DND-41 (cell line): ENCODE results near the gene RNF227.

Experiments used
- ATAC-seq: fragments of 200-7000 bp; cut with Tn5 transposase; 3 replicates; pipeline ENCODE4 v1.9.1; 2021; ENCODE audit warnings: low read depth; ENCODE audit not compliant: insufficient read depth
- DNase-seq: peaks from one replicate; pipeline ENCODE4 v3.0.0-alpha.2; 2020
- H2AFZ ChIP-seq: 2 replicates; pipeline ENCODE4 v1.6.0; 2012; ENCODE audit warnings: low read depth, low read length
- H3K27ac ChIP-seq: 2 replicates; pipeline ENCODE4 v1.5.1; 2012; ENCODE audit warnings: low read length, inconsistent platforms
- H3K27me3 ChIP-seq: fragments of 200-600 bp; sonication (generic); 2 replicates; pipeline ENCODE4 v1.6.0; 2012; ENCODE audit warnings: low read length, mild to moderate bottlenecking, inconsistent platforms; ENCODE audit not compliant: insufficient read depth, poor library complexity
- H3K36me3 ChIP-seq: 2 replicates; pipeline ENCODE4 v1.5.1; 2012; ENCODE audit warnings: low read length, inconsistent platforms; ENCODE audit not compliant: insufficient read depth
- H3K4me1 ChIP-seq: 2 replicates; pipeline ENCODE4 v1.5.1; 2012; ENCODE audit warnings: mild to moderate bottlenecking, low read length; ENCODE audit not compliant: insufficient read depth
- H3K4me2 ChIP-seq: 2 replicates; pipeline ENCODE4 v1.6.0; 2012; ENCODE audit warnings: mild to moderate bottlenecking, moderate library complexity, low read length, inconsistent platforms; ENCODE audit not compliant: insufficient read depth
- H3K4me3 ChIP-seq, 2 experiments: fragments of 200-600 bp in 1 of 2; shearing (Covaris generic) in 1 of 2; 2 replicates each; pipeline ENCODE4 v1.5.1; 2012 to 2016; ENCODE audit warnings: inconsistent platforms in 2 of 2, low read length in 2 of 2, mild to moderate bottlenecking in 2 of 2, low read depth in 1 of 2, moderate library complexity in 1 of 2
- H3K79me2 ChIP-seq: 2 replicates; pipeline ENCODE4 v1.6.0; 2012; ENCODE audit warnings: low read length, inconsistent platforms; ENCODE audit not compliant: insufficient read depth
- H3K9ac ChIP-seq: 2 replicates; pipeline ENCODE4 v1.6.0; 2012; ENCODE audit warnings: low read depth, mild to moderate bottlenecking, inconsistent platforms, low read length, moderate library complexity
- H3K9me3 ChIP-seq: 2 replicates; pipeline ENCODE4 v1.5.1; 2012; ENCODE audit warnings: low read length, moderate library complexity, mild to moderate bottlenecking, inconsistent platforms; ENCODE audit not compliant: insufficient read depth, severe bottlenecking
- H4K20me1 ChIP-seq: 2 replicates; pipeline ENCODE4 v1.6.0; 2012; ENCODE audit warnings: low read length; ENCODE audit not compliant: insufficient read depth
- CTCF ChIP-seq: IDR thresholded peaks from 2 replicates; pipeline ENCODE4 v1.5.1; 2012; ENCODE audit warnings: borderline replicate concordance, low read length, moderate library complexity, mild to moderate bottlenecking; ENCODE audit not compliant: poor library complexity, severe bottlenecking; ENCODE audit errors: extremely low read depth
- EZH2 ChIP-seq: IDR thresholded peaks from 3 replicates; pipeline ENCODE4 v1.6.1; 2012; ENCODE audit warnings: borderline replicate concordance, low read depth, mild to moderate bottlenecking, moderate library complexity, low read length, inconsistent platforms; ENCODE audit not compliant: severe bottlenecking

RNF227 gene

GRCh38 chr17:7944326-7944725, 28.2 kb upstream of the RNF227 start:
- no peaks in the 10 kb centered on the region for H3K79me2 ChIP-seq
- H3K27ac ChIP-seq = no peak overlapping the region
- no peak overlapping the region for H3K9ac ChIP-seq
- no peaks in the 10 kb centered on the region for H3K27me3 ChIP-seq
- TF ChIP-seq EZH2 (no peak), CTCF (no peak)
- no peak overlapping the region for H3K4me3 ChIP-seq
- no peaks in the 10 kb centered on the region for H3K9me3 ChIP-seq
- no peak for DNase-seq
- no peaks in the 10 kb centered on the region; the same call in 1 of the 2 replicates for H4K20me1 ChIP-seq
- ATAC-seq = no peak
- H3K4me2 ChIP-seq = no peak overlapping the region
- peaks cover 89% of the 10 kb centered on the region for H3K36me3 ChIP-seq
- no peak overlapping the region for H2AFZ ChIP-seq
- no peaks in the 10 kb centered on the region for H3K4me1 ChIP-seq

DNA sequence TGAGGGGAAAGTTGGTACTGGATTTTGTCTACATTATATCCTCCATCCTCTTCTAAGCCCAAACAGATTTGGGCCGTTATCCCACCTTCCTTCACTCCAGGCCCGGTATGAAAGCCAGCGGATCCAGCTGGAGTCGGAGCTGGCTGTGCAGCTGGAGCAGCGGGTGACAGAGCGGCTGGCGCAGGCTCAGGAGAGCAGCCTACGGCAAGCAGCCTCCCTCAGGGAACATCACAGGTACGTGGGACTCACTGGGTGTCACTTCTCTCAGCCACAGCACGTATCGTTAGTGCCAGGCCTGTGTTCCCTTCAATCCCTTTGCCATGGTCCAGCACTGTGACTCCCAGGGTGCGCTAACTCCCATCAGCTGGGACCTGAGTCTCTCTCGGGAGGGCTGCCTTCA, 27.2 kb upstream of the RNF227 start:
- H3K9me3 ChIP-seq = no peaks in the 10 kb centered on the region
- H3K4me2 ChIP-seq = no peak overlapping the region
- no peak overlapping the region for H3K27ac ChIP-seq
- no peaks in the 10 kb centered on the region for H3K4me1 ChIP-seq
- H3K36me3 ChIP-seq = peaks cover 88% of the 10 kb centered on the region
- H3K27me3 ChIP-seq = no peaks in the 10 kb centered on the region
- 0 out of 2 replicates have a peak, but pooled peaks cover 1% of the 10 kb centered on the region for H3K79me2 ChIP-seq
- no peak for ATAC-seq
- H3K4me3 ChIP-seq = no peak overlapping the region
- H3K9ac ChIP-seq = no peak overlapping the region
- H2AFZ ChIP-seq = no peak overlapping the region
- TF ChIP-seq EZH2 (no peak), CTCF (no peak)
- no peaks in the 10 kb centered on the region; the same call in 1 of the 2 replicates for H4K20me1 ChIP-seq
- DNase-seq = no peak

GRCh38 chr17:7940743-7941142, 24.7 kb upstream of the RNF227 start:
- ATAC-seq = no peak
- no peak overlapping the region for H3K4me2 ChIP-seq
- H3K27ac ChIP-seq = no peak overlapping the region
- peaks cover 83% of the 10 kb centered on the region for H3K36me3 ChIP-seq
- no peak for TF ChIP-seq CTCF
- no peak for TF ChIP-seq EZH2
- no peaks in the 10 kb centered on the region; the same call in 1 of the 2 replicates for H4K20me1 ChIP-seq
- DNase-seq = no peak
- no peaks in the 10 kb centered on the region for H3K27me3 ChIP-seq
- no peak overlapping the region for H3K4me3 ChIP-seq
- peaks cover 7% of the 10 kb centered on the region; the same call in 1 of the 2 replicates for H3K4me1 ChIP-seq
- H3K79me2 ChIP-seq = peaks cover 8% of the 10 kb centered on the region; the same call in 1 of the 2 replicates
- no peak overlapping the region for H3K9ac ChIP-seq
- no peak overlapping the region for H2AFZ ChIP-seq
- H3K9me3 ChIP-seq = no peaks in the 10 kb centered on the region

DNA sequence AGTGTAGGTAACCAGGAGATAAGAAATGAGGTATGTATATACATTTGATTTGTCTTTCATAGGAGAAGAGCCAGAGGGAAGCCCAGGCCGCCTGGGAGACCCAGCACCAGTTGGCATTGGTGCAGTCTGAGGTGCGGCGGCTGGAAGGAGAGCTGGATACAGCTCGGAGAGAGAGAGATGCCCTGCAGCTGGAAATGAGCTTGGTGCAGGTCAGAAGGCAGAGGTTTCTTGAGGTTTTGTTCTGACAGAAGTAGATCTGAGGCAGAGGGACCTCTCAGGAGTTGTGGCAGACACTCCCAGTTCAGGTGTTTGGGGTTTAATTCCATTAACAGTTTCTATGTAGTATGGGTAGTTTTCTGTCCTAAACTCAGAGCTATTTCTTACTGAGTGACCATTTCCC, 23.9 kb upstream of the RNF227 start:
- peaks cover 11% of the 10 kb centered on the region for H3K79me2 ChIP-seq
- H3K4me2 ChIP-seq = no peak overlapping the region
- no peaks in the 10 kb centered on the region for H3K9me3 ChIP-seq
- no peak for ATAC-seq
- H3K9ac ChIP-seq = no peak overlapping the region
- peaks cover 11% of the 10 kb centered on the region; the same call in 1 of the 2 replicates for H3K4me1 ChIP-seq
- H3K27me3 ChIP-seq = no peaks in the 10 kb centered on the region
- peaks cover 81% of the 10 kb centered on the region for H3K36me3 ChIP-seq
- no peak overlapping the region for H3K27ac ChIP-seq
- no peak overlapping the region for H3K4me3 ChIP-seq
- DNase-seq = no peak
- H4K20me1 ChIP-seq = no peaks in the 10 kb centered on the region; the same call in 1 of the 2 replicates
- H2AFZ ChIP-seq = no peak overlapping the region
- no peak for TF ChIP-seq EZH2
- no peak for TF ChIP-seq CTCF
